Left forelimb (tissue), 1 donor: ENCODE results near the gene TTC12.

Experiments used
- DNase-seq: peaks from one replicate; pipeline ENCODE4 v3.0.0-alpha.2; 2018; ENCODE audit warnings: low spot score

The TTC12 gene

GRCh38 chr11:113376156-113376555 lies 61.8 kb downstream of the TTC12 start:
- DNase-seq = no peak

GRCh38 chr11:113377681-113378412 lies 63.5 kb downstream of the TTC12 start:
- DNase-seq = no peak

GRCh38 chr11:113378692-113379091 lies 64.3 kb downstream of the TTC12 start:
- DNase-seq = no peak

GRCh38 chr11:113382121-113382520 lies 67.7 kb downstream of the TTC12 start:
- DNase-seq = no peak

GRCh38 chr11:113384551-113384950 lies 70.2 kb downstream of the TTC12 start:
- DNase-seq = no peak

- DNase-seq = no peak
These were observed 71.4 kb downstream of the TTC12 start for GRCh38 chr11:113385749-113386148.

GRCh38 chr11:113386866-113387265 lies 72.5 kb downstream of the TTC12 start:
- no peak for DNase-seq

GRCh38 chr11:113387605-113388211 lies 73.3 kb downstream of the TTC12 start, which contains the start of gene ANKK1:
TSS of gene ANKK1 (plus strand) at chr11:113387779. CDS start at chr11:113387885, 106 bp downstream.
- DNase-seq = no peak

- no peak for DNase-seq
These were observed 74.9 kb downstream of the TTC12 start for GRCh38 chr11:113389272-113389671.

GRCh38 chr11:113392236-113392921 lies 78.0 kb downstream of the TTC12 start:
- DNase-seq = no peak

GRCh38 chr11:113393501-113393985 lies 79.2 kb downstream of the TTC12 start:
- no peak for DNase-seq

GRCh38 chr11:113394919-113395318 lies 80.5 kb downstream of the TTC12 start:
- DNase-seq = no peak

- no peak for DNase-seq
These were observed 81.5 kb downstream of the TTC12 start for GRCh38 chr11:113395782-113396336.

GRCh38 chr11:113396690-113397089 lies 82.3 kb downstream of the TTC12 start:
- DNase-seq = no peak

- no peak for DNase-seq
These were observed 82.8 kb downstream of the TTC12 start for GRCh38 chr11:113397212-113397611.

- no peak for DNase-seq
These were observed 83.4 kb downstream of the TTC12 start for GRCh38 chr11:113397821-113398220.

- DNase-seq = no peak
These were observed 84.5 kb downstream of the TTC12 start for GRCh38 chr11:113398669-113399430.

- DNase-seq = no peak
These were observed 86.3 kb downstream of the TTC12 start for GRCh38 chr11:113400631-113401230.

GRCh38 chr11:113401718-113402117 lies 87.3 kb downstream of the TTC12 start:
- DNase-seq = no peak

GRCh38 chr11:113404859-113405430 lies 90.6 kb downstream of the TTC12 start:
- DNase-seq = no peak
